HTERT RPE-1 (cell line): ENCODE measurements around the gene VPS26A.
"Not testable (repeated sequence)": the region's sequence is repeated elsewhere in the genome, so short reads cannot be mapped to it uniquely, and the experiment has no call there.

Experiments used
- in situ Hi-C: fragments of 300-500 bp; cut with MboI; formaldehyde crosslinking; loops from 4 replicates; pipeline ENCODE4 v1.14.3; 2020; ENCODE audit warnings: low sequenced_read_pairs

VPS26A gene

GRCh38 chr10:69175326-69175725, 51.3 kb downstream of the VPS26A start:
- in situ Hi-C loops: not testable (repeated sequence)

- in situ Hi-C loops: no loop called here
These were observed 52.8 kb downstream of the VPS26A start for GRCh38 chr10:69176823-69177222.

DNA sequence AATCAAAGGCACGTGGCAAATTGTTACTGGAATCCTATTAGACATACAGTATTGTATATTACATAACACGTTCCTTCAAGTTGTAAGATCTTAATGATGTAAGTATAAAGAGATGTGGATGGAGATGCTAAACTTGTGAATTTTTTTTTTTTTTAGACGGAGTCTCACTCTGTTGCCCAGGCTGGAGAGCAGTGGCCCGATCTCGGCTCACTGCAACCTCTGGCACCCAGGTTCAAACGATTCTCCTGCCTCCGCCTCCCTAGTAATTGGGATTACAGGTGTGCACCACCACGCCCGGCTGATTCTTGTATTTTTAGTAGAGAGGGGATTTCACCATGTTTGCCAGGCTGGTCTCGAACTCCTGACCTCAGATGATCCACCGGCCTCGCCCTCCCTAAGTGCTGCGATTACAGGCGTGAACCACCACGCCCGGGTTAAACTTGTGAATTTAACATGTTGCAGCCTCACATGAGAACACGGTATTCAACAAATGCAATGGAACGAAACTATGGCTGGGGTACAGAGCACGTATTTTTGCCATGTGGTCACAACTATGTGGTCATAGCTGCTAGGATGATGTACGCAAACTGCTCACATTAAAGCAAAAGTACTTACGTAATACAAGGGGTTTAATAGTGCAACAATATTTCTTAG, 55.2 kb downstream of the VPS26A start:
- in situ Hi-C loops: no loop called here

DNA sequence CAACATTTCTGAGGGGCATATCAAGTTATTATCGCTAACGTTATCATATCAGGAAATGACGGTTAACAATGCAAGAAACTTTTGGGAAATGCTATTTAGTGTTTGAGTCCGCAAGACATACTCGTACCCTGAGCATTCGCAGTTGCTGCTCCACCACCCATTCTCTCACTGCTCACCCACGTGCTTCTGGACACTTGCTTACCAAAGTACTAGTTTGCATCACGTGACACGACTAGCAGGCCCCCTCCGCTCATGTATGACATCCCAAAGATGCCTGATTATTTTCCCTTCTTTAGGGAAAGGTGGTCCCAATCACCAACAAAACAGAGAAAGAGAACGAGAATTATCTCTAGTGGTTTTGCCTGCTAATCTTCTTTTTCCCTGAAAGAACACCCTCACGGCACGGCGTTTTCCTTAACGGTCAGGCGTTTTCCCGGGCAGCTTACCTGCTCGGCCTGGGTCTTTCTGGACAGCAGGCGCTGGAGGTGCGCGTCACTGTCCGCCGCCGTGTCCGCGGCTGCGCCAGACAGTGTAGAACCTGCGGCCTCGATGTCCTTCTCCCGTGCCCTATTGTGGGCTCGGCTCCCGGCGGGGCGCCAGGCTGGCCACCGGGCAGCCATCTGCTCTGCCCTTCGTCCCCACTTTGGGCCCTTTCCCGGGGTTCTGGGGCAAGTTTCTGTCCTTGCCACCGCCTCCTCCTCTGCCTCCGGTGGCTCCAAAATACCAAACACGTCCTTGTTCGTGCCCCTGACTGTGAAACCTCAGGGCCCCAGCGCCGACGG, 56.0 kb downstream of the VPS26A start, which contains the start of gene SUPV3L1:
Gene SUPV3L1, plus strand, starts transcription at position 492 of the 782 bp plus-strand sequence. Its CDS starts 58 bp downstream, at position 550.
- in situ Hi-C loops: no loop called here

DNA sequence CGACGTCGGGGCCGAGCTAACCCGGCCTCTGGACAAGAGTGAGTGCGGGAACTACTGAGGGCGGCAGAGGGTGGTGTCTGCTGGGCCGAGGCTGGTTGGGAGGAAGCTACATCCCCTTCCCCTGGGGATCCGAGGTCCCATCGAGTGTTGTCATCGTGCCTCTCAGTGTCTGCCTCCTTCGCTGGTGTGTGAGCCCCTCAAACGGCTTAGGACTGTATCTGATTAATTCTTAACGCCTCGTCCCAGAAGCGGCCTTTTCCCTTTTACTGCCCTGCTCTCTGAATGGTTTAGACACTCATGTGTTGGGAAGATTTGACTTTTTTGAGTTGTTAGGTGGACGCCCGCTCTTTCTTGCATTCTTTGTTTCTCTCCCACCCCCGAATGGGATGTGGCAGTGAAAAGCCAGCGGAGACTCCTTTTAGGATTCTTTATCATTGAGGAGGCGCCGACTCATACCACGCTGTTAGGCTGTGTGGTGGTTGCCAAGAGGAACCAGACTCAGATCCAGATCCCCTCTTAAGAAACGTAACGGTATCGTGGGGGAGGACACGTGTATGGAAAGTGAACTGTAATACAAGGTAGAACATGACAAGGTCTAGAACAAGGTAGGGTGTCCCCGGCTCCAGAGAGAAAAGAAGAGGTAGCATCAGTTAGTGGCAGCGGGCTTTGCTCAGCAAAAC, 56.7 kb downstream of the VPS26A start:
- in situ Hi-C loops: no loop called here

DNA sequence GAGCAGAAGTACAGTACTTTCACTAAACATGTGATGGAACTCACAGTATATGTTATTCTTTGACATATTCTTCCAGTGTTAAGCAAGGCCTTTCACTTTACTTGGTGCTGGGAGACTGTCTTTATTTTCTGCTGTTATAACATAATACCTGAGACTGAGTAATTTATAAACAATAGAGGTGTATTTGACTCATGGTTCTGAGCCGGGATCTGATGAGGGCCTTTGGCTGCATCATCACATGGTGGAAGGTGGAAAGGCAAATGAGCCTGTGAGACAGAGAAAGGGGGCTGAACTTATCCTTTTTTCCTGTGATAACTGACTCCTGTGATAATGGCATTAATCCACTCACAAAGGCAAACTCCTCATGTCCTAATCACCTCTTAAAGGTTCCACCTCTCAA, 57.5 kb downstream of the VPS26A start:
- in situ Hi-C loops: no loop called here

- in situ Hi-C loops: no loop called here
These were observed 58.0 kb downstream of the VPS26A start for GRCh38 chr10:69182005-69182404.

- in situ Hi-C loops: no loop called here
These were observed 62.5 kb downstream of the VPS26A start for GRCh38 chr10:69186524-69186923.

DNA sequence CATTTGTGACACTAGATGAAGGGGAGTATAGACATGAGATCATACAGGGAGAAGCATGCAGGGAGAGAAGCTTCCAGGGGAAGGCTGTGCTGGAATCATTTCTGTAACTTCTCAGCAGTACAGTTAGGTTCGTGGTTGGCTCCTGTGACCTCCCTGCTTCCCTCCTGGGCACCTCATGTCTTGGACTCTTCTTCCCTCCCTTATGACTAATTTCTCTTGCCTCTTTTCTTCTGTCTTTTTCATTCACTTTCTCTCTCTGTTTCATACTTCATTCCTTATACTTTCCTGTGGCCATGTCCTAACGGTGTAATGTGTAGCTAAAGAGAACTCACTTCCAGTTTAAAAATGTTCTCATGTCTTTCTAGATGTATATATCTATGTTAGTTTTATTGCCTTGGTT, 77.1 kb downstream of the VPS26A start:
- in situ Hi-C loops: no loop called here

DNA sequence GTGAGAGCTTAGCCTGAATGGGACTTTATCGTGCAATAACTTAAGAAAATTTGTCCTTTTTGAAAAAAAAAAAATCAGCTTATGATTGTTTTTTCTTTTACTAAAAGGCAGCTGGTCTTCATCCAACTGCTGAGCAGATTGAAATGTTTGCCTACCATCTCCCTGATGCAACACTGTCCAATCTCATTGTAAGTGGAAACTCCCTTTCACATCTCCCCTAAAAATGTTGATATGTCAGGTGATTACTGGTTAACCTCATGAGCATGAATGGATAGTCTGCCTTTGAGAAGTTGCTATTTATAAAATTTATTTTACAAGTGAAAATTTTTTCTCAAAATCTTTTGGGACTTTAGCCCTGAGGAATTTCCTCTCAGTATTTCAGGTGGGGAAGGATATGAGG, 78.4 kb downstream of the VPS26A start:
- in situ Hi-C loops: no loop called here

DNA sequence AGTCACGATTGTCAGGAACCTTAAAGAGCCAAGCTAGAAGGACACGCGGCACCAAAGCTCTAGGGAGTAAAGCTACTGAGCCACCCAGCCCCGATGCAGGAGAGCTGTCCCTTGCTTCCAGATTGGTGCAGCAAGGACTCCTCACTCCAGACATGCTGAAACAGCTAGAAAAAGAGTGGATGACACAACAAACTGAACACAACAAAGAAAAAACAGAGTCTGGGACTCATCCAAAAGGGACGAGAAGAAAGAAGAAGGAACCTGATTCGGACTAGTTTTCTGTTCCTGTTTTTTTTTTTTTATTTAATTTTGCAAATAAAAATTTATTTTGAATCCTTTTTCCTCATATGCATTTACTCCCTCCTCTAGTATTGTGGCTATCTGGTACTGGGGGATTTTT, 84.8 kb downstream of the VPS26A start:
- in situ Hi-C loops: no loop called here

DNA sequence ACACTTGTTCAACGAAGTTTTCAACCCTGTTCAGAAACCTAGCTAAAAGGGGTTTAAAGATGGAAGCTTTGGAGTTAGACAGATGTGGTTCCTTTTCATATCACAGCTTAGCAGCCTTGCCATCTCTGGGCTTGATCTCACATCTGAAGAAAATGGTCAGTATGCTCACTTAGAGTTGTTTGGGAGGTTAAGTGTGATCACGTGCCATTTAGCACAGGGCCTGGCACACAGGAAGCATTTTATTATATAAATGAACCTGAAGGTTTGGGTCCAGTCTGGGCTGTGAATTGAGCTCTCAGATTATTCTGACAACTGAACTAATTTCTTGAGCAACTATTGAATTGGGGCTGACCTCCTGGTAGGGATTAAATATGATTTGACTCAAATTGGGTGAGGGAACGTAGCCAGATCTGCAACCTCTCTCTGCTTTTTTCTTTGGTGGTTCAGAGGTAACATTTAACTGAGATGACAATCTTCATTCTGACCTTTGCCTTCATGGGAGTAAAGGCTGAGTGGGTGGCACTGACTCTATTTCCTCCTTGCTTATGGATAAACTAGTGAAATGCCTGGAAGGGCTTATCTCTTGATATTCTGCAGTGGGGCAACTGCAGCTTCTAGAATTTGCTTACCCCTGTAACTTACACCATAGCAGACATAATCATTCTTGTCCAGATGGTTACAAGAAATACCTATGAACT, 86.0 kb downstream of the VPS26A start:
- in situ Hi-C loops: no loop called here

- in situ Hi-C loops: no loop called here
These were observed 87.1 kb downstream of the VPS26A start for GRCh38 chr10:69211104-69211503.

DNA sequence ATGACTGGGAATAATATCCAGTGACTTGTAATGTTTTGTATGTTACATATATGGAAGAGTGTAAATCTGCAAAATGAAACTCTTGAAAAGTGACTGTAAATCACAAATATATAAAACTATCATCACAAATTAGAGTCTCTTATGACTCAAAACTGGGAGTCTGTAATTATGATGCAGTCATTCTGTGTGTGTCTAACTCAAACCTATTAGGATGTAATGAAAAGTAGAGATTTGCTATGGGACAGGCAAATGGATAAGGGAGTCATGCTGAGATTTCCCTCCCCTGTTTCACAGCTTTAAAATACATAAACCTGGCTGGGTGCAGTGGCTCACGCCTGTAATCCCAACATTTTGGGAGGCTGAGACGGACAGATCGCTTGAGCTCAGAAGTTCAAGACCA, 87.5 kb downstream of the VPS26A start:
- in situ Hi-C loops: no loop called here

DNA sequence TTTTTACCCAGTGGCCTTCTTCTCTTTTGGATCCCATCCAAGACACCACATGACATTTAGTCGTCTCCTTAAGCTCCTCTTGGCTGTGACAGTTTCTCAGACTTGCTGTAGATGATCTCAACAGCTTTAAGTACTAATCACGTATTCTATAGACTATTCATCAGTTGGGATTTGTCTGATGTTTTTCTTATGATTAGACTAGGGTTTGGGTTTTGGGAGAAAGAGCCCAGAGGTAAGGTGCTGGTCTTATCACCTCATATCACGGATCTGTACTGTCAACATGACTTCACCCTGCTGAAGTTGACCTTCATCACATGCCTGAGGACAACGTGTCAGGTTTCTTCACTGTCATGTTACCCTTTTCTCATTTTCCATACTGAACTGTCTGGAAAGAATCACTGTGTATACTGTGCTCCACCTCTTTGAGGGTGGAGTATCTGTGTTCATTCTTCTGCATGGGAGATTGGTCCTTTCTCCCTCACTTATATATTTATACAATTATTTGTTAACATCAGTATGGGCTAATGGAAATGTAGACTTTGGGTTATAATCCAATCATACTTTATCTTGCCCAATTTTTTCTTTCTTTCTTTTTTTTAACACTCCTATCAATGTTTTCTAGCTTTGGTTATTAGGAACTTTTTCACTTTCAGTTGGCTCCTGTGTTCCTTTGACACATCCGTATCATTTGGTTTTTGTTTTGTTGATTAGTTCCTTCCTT, 89.8 kb downstream of the VPS26A start:
- in situ Hi-C loops: no loop called here

DNA sequence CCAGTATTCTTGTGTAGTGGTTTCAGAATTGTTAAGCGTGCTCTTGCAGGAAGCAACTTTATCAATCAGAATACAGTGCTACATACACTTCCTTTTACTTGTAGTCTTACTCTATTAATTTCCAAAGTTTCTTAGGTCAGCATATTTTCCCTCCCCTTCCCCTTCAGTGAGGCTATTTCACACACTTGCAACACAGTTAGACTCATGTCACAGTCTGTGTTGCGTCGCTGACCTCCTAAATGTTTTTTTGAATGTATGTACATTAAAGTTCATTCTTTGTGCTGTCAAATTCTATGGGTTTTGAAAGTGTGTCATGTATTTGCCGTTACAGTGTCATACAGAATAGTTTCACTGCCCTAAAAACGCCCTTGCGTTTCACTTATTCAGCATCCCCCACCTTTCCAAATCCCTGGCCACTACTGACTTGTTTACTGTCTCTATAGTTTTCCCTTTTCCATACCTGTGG, 90.7 kb downstream of the VPS26A start:
- in situ Hi-C loops: no loop called here

DNA sequence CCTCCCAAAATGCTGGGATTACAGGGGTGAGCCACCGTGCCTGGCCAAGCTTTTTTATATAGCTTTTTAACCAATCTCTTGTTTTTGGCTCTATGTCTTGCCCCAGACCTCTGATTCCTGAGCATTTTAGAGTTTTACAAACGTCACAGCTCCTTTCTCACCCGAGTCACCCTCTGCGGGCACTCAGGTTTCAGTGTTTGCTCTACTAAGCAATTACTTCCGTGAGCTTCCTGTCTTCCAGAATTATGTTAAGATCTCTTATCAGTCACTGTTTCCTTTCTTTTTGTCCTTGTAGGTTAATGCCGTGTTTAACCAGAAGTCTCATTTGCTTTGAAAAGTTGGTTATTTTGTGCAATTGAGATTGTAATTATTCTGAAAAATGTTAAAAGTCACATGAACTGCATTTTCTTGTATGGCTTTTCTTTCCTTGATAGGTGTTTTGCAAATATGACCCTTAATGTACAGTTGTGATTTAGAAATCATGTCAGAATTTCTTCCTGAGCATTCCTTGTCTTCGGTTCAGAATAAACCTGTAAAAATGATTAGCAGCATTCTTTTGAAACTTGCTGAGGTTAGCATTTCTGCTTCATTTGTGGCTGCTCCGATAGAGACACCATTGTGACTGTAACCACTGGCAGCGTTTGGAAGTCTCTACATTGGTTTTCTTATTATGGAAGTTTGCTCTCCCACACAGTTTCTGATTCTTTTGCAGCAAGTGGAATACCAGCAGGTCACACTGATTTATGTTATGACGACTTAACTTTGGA, 91.6 kb downstream of the VPS26A start:
- in situ Hi-C loops: no loop called here

GRCh38 chr10:69216577-69217118, 92.7 kb downstream of the VPS26A start:
- in situ Hi-C loops: no loop called here

- in situ Hi-C loops: no loop called here
These were observed 93.3 kb downstream of the VPS26A start for GRCh38 chr10:69217119-69217754.
